ENCODE results near the gene DTNB. TPM values are rescaled to one million over a fixed set of nuclear protein-coding genes. Genes with fewer than 3 reads are reported as not detected.
"Not testable (repeated sequence)": the region's sequence is repeated elsewhere in the genome, so short reads cannot be mapped to it uniquely, and the experiment has no call there.

The DTNB gene
- total and polyA plus RNA-seq, 10 of the 15 experiments (the other 5 are each of a cell fraction or from before 2014, with no cell fraction given) = 4.5 to 30.6 (median 11.9) TPM

- H3K9ac ChIP-seq (ENCODE audit: control insufficient read depth, insufficient read depth, low read length); FAIRE-seq; CTCF ChIA-PET; H3K27ac ChIP-seq (ENCODE audit: control insufficient read depth, insufficient read depth); H2AFZ ChIP-seq (ENCODE audit: control insufficient read depth, low read depth, low read length); in situ Hi-C loops (cut with MboI); H3K79me2 ChIP-seq (ENCODE audit: control insufficient read depth, insufficient read depth, low read length); DNase-seq (ENCODE audit: low read depth, low spot score); H3K4me3 ChIP-seq; H4K20me1 ChIP-seq (ENCODE audit: control insufficient read depth, insufficient read depth); POLR2A ChIA-PET; intact Hi-C loops (cut with micrococcal nuclease; ENCODE audit: unreplicated experiment); H3K4me2 ChIP-seq (ENCODE audit: control insufficient read depth, insufficient read depth); H3K36me3 ChIP-seq (ENCODE audit: control insufficient read depth in 2 of 2, insufficient read depth in 2 of 2, low read length in 1 of 2); BruUV-seq (replicated peaks); ATAC-seq; H3K4me1 ChIP-seq (ENCODE audit: control insufficient read depth, insufficient read depth, low read length); H3K9me3 ChIP-seq (replicated peaks; ENCODE audit: control insufficient read depth, insufficient read depth, low read length); RAD21 ChIA-PET (ENCODE audit: unreplicated experiment); H3K27me3 ChIP-seq (replicated peaks in 1 of 2; ENCODE audit: control insufficient read depth in 2 of 2, insufficient read depth in 2 of 2, low read length in 1 of 2): not testable (repeated sequence)
- WGBS (ENCODE audit: insufficient coverage, insufficient replicate concordance, low lambda C conversion rate, missing lambda C conversion rate) = 70% methylated on average over 2 of the region's 2 CpGs
- SMC1A ChIA-PET (ENCODE audit: uncharacterized antibody, unreplicated experiment) = interaction anchor here (0.6 kb wide), 1 partner anchor 139 kb away, joined by 3 read pairs; no protein-coding TSS in a partner anchor
Observed at GRCh38 chr2:25549571-25549970, 123.8 kb downstream of the DTNB start.

- no TSS peak for BruUV-seq (replicated peaks)
- CTCF ChIA-PET = no interaction called here
- Histone ChIP-seq H3K9me3 (replicated peaks; ENCODE audit: control insufficient read depth, insufficient read depth, low read length) (no peaks in the 10 kb centered on the region), H3K4me2 (ENCODE audit: control insufficient read depth, insufficient read depth) (no peak overlapping the region), H3K4me3 (no peak overlapping the region), H3K27me3 (replicated peaks in 1 of 2; ENCODE audit: control insufficient read depth in 2 of 2, insufficient read depth in 2 of 2, low read length in 1 of 2) (no peaks in the 10 kb centered on the region), H2AFZ (ENCODE audit: control insufficient read depth, low read depth, low read length) (no peak overlapping the region), H3K36me3 (ENCODE audit: control insufficient read depth in 2 of 2, insufficient read depth in 2 of 2, low read length in 1 of 2) (no peaks in the 10 kb centered on the region), H3K4me1 (ENCODE audit: control insufficient read depth, insufficient read depth, low read length) (peaks cover 4% of the 10 kb centered on the region; the same call in 1 of the 2 replicates), H3K79me2 (ENCODE audit: control insufficient read depth, insufficient read depth, low read length) (no peaks in the 10 kb centered on the region), H3K9ac (ENCODE audit: control insufficient read depth, insufficient read depth, low read length) (no peak overlapping the region), H4K20me1 (ENCODE audit: control insufficient read depth, insufficient read depth) (no peaks in the 10 kb centered on the region), H3K27ac (ENCODE audit: control insufficient read depth, insufficient read depth) (no peak overlapping the region)
- DNase-seq (ENCODE audit: low read depth, low spot score) = no peak
- 97% methylated on average over 2 of the region's 2 CpGs for WGBS (ENCODE audit: insufficient coverage, insufficient replicate concordance, low lambda C conversion rate, missing lambda C conversion rate)
- no peak for ATAC-seq
- in situ Hi-C loops (cut with MboI) = no loop called here
- RAD21 ChIA-PET (ENCODE audit: unreplicated experiment) = interaction anchor here (1.0 kb wide), 1 partner anchor 59 kb away, joined by 3 read pairs; no protein-coding TSS in a partner anchor
- SMC1A ChIA-PET (ENCODE audit: uncharacterized antibody, unreplicated experiment) = interaction anchor here (0.9 kb wide), 1 partner anchor 118 kb away, joined by 3 read pairs; no protein-coding TSS in a partner anchor
- no peak for FAIRE-seq
- POLR2A ChIA-PET = no interaction called here
- intact Hi-C loops (cut with micrococcal nuclease; ENCODE audit: unreplicated experiment) = no loop called here
- TF ChIP-seq GABPA (IDR thresholded peaks at IDR 0.05; ENCODE audit: low read depth) (no peak), RAD51 (IDR thresholded peaks at IDR 0.05) (no peak), REST (IDR thresholded peaks at IDR 0.05; ENCODE audit: low read depth, low read length) (no peak), MXI1 (IDR thresholded peaks at IDR 0.05; ENCODE audit: low read depth, low read length) (no peak), ZNF207 (IDR thresholded peaks at IDR 0.05; ENCODE audit: borderline replicate concordance) (no peak), MEF2B (IDR thresholded peaks at IDR 0.05; ENCODE audit: partially characterized antibody, poor library complexity, severe bottlenecking) (no peak), ZBTB11 (CRISPR knock-in tag; IDR thresholded peaks at IDR 0.05) (no peak), CBFB (IDR thresholded peaks at IDR 0.05; ENCODE audit: low read depth) (no peak), SRF (IDR thresholded peaks at IDR 0.05; ENCODE audit: low read depth in 2 of 2, low read length in 2 of 2) (no peak), POU2F2 (IDR thresholded peaks at IDR 0.05; ENCODE audit: borderline replicate concordance, low read depth, low read length) (no peak)
Observed at GRCh38 chr2:25548601-25549000, 124.8 kb downstream of the DTNB start.

All from GM12878 (cell line).